K562 (cell line): ENCODE data around the gene MACROD2. TPM values are rescaled to one million over a fixed set of nuclear protein-coding genes. Genes with fewer than 3 reads are reported as not detected.
A peak's percentile ranks its signal among the peaks of the same experiment; 100 is the strongest.
"Not testable (repeated sequence)": the region's sequence is repeated elsewhere in the genome, so short reads cannot be mapped to it uniquely, and the experiment has no call there.

Source experiments
- ATAC-seq: fragments of 200-7000 bp; cut with Tn5 transposase; 3 replicates; pipeline ENCODE4 v1.9.1; 2020; ENCODE audit warnings: moderate library complexity
- BruUV-seq: library from RNA; stranded (reverse); fragments of 400-500 nt; replicated peaks from 2 replicates; lab custom pipeline; 2021; lab: Mats Ljungman, UMichigan
- CTCF ChIA-PET: fragments of 300-600 bp; formaldehyde crosslinking; extraction: SDS; loops from one replicate; lab custom pipeline; 2021; ENCODE audit warnings: low intra/inter-chr PET ratio; lab: Yijun Ruan, JAX
- POLR2A ChIA-PET: fragments of 300-600, 350-650 bp; sonication (Branson Sonifier 250); formaldehyde crosslinking; extraction: SDS; loops from one replicate; lab custom pipeline; 2021; ENCODE audit warnings: antibody characterized with exemption, inconsistent platforms; lab: Yijun Ruan, JAX
- DNase-seq, 4 experiments: peaks; one replicate each; pipeline versions ENCODE4 v3.0.0 to v3.0.0-alpha.2; 2011 to 2018; ENCODE audit warnings: low spot score in 3 of 4, mixed read lengths in 3 of 4; ENCODE audit errors: extremely low read depth in 1 of 4
- FAIRE-seq: peaks from 2 replicates; lab custom pipeline; 2011; peaks lifted over from hg19 to GRCh38; lab: Jason Lieb, UNC
- H2AFZ ChIP-seq: 2 replicates; pipeline ENCODE4 v1.6.0; 2011; ENCODE audit warnings: low read depth, low read length, control low read depth, inconsistent platforms
- H3K27ac ChIP-seq: fragments of 200-600 bp; 3 replicates; pipeline ENCODE4 v1.8.0; 2011; ENCODE audit warnings: low read depth, mild to moderate bottlenecking, control low read depth, inconsistent platforms, low read length, moderate library complexity, mixed read lengths; ENCODE audit errors: extremely low read depth
- H3K27me3 ChIP-seq, 2 experiments: fragments of 300-600 bp in 1 of 2; 2 replicates in 1 of 2; 3 replicates in 1 of 2; pipeline versions ENCODE4 v1.6.0 to v1.8.0; 2011; ENCODE audit warnings: inconsistent platforms in 2 of 2, low read length in 2 of 2, mild to moderate bottlenecking in 1 of 2, mixed read lengths in 1 of 2, moderate library complexity in 1 of 2; ENCODE audit not compliant: control insufficient read depth in 2 of 2, insufficient read depth in 2 of 2
- H3K36me3 ChIP-seq: fragments of 300-600 bp; 3 replicates; pipeline ENCODE4 v1.8.0; 2011; ENCODE audit warnings: mild to moderate bottlenecking, low read length, inconsistent platforms; ENCODE audit not compliant: control insufficient read depth, insufficient read depth
- H3K4me1 ChIP-seq, 2 experiments: fragments of 200-600 bp in 1 of 2; replicated peaks in 1 of 2; 2 replicates in 1 of 2; 3 replicates in 1 of 2; pipeline versions ENCODE4 v1.5.1 to v1.8.0; 2011; ENCODE audit warnings: inconsistent platforms in 2 of 2, low read length in 2 of 2, mild to moderate bottlenecking in 1 of 2, mixed read lengths in 1 of 2, moderate library complexity in 1 of 2; ENCODE audit not compliant: control insufficient read depth in 2 of 2, insufficient read depth in 2 of 2
- H3K4me2 ChIP-seq: 2 replicates; pipeline ENCODE4 v1.6.1; 2011; ENCODE audit warnings: low read length, control low read depth, inconsistent platforms, mixed read lengths; ENCODE audit not compliant: insufficient read depth
- H3K4me3 ChIP-seq: fragments of 200-600 bp; sonication (generic), shearing (Covaris generic); 2 replicates; pipeline ENCODE4 v1.5.1; 2016; ENCODE audit warnings: control low read depth, inconsistent platforms
- H3K79me2 ChIP-seq: fragments of 200-600 bp; 3 replicates; pipeline ENCODE4 v1.8.0; 2011; ENCODE audit warnings: low read length, inconsistent platforms; ENCODE audit not compliant: control insufficient read depth, insufficient read depth
- H3K9ac ChIP-seq, 2 experiments: 2 replicates each; pipeline versions ENCODE4 v1.6.0 to v1.6.1; 2011; ENCODE audit warnings: low read depth in 2 of 2, low read length in 2 of 2, control low read depth in 1 of 2, inconsistent platforms in 1 of 2, mild to moderate bottlenecking in 1 of 2, mixed read lengths in 1 of 2; ENCODE audit not compliant: insufficient read depth in 1 of 2
- H3K9me1 ChIP-seq: one replicate; pipeline ENCODE4 v1.6.0; 2011; ENCODE audit warnings: inconsistent platforms, mild to moderate bottlenecking, low read length, moderate library complexity; ENCODE audit not compliant: control insufficient read depth, insufficient read depth
- H3K9me3 ChIP-seq: replicated peaks from 2 replicates; pipeline ENCODE4 v1.5.1; 2011; ENCODE audit warnings: low read depth, low read length, inconsistent platforms; ENCODE audit not compliant: control insufficient read depth, insufficient read depth
- H4K20me1 ChIP-seq: replicated peaks from 2 replicates; pipeline ENCODE4 v1.6.1; 2011; ENCODE audit warnings: low read length, inconsistent platforms, mixed read lengths; ENCODE audit not compliant: control insufficient read depth, insufficient read depth
- KLF13 ChIP-seq: fragments of 450-650 bp; IDR thresholded peaks from 2 replicates; pipeline ENCODE4 v1.6.1; 2016; ENCODE audit warnings: missing genetic modification characterization, low read depth, mild to moderate bottlenecking, missing compliant biosample characterization, moderate library complexity, borderline replicate concordance
- RFX1 ChIP-seq: fragments of 450-650 bp; IDR thresholded peaks from 2 replicates; pipeline ENCODE4 v1.6.1; 2016; ENCODE audit warnings: mild to moderate bottlenecking, moderate library complexity
- SMARCC2 ChIP-seq: fragments of 450-650 bp; IDR thresholded peaks from 2 replicates; pipeline ENCODE4 v1.6.1; 2017; ENCODE audit warnings: antibody characterized with exemption, moderate library complexity, mild to moderate bottlenecking, low read depth
- TAF15 ChIP-seq: fragments of 200-400 bp; formaldehyde crosslinking; IDR thresholded peaks from 2 replicates; pipeline ENCODE4 v1.6.1; 2017; ENCODE audit warnings: mild to moderate bottlenecking, low read depth, low read length, moderate library complexity
- TCF7L2 ChIP-seq: fragments of 150-350 bp; IDR thresholded peaks from 2 replicates; pipeline ENCODE4 v1.6.1; 2016; ENCODE audit warnings: low read depth, mild to moderate bottlenecking, low read length, moderate library complexity
- ZNF212 ChIP-seq: fragments of 450-650 bp; formaldehyde crosslinking; IDR thresholded peaks from 2 replicates; pipeline ENCODE4 v1.4.0; 2020; ENCODE audit warnings: mild to moderate bottlenecking
- ZNF668 ChIP-seq: fragments of 250-450 bp; sonication (Bioruptor Pico); IDR thresholded peaks from 2 replicates; pipeline ENCODE4 v1.8.0; 2022; ENCODE audit warnings: mild to moderate bottlenecking, inconsistent platforms
- WGBS: fragments of 100-300 bp; shearing (Covaris generic); methylation state at CpG from one replicate; pipeline ENCODE4 v1.1.6; 2016; ENCODE audit warnings: low coverage, mixed read lengths; ENCODE audit not compliant: insufficient coverage; ENCODE audit errors: missing lambda C conversion rate; 5-methylcytosine and 5-hydroxymethylcytosine counted together
- in situ Hi-C: fragments of 300-500 bp; cut with MboI; formaldehyde crosslinking; loops from 4 replicates; pipeline ENCODE4 v1.15.0; 2018; ENCODE audit warnings: inconsistent platforms, mixed read lengths
- intact Hi-C: fragments of 100-400 bp; cut with micrococcal nuclease; formaldehyde crosslinking; loops from 2 replicates; pipeline ENCODE4 v1.14.2; 2022
- polyA plus RNA-seq, 8 experiments: library from polyadenylated mRNA; depleted of rRNA in 4 of 8; stranded (reverse) in 5 of 8; unstranded in 3 of 8; fragments of >200 nt; fragmentation: Nextera tagmentation in 2 of 8; fragmentation: Illumina TruSeq in 1 of 8; extraction: Ambion mirVana in 2 of 8; extraction: Trizol in 1 of 8; gene quantifications; 2 replicates each; pipeline versions ENCODE4 v1.2.1 to v1.2.3, GENCODE V29; 2011 to 2014; ENCODE audit warnings: inconsistent platforms in 1 of 8, missing spikeins in 1 of 8
- total RNA-seq, 7 experiments: library from RNA; depleted of rRNA in 6 of 7; stranded (reverse); fragments of >200 nt in 6 of 7; fragmentation: Illumina TruSeq in 2 of 7; extraction: Trizol in 2 of 7; gene quantifications; 2 replicates each; pipeline versions ENCODE4 v1.2.1 to v1.2.3, GENCODE V29; 2011 to 2021; ENCODE audit warnings: low replicate concordance in 1 of 7
- TF ChIP-seq, protein P1 (sequence below): fragments of 450-650 bp; formaldehyde crosslinking; IDR thresholded peaks from 2 replicates; pipeline ENCODE4 v1.4.0; 2020; ENCODE audit warnings: mild to moderate bottlenecking, mixed read lengths
- TF ChIP-seq, protein P2 (sequence below): fragments of 450-650 bp; IDR thresholded peaks from 2 replicates; pipeline ENCODE4 v1.6.1; 2016; ENCODE audit warnings: borderline replicate concordance
- TF ChIP-seq, protein P3 (sequence below), 2 experiments: fragments of 450-650 bp in 1 of 2; sonication (generic) in 1 of 2; formaldehyde crosslinking; conservative IDR thresholded peaks; 2 replicates each; pipeline versions ENCODE4 v1.4.0 to v1.8.1; 2020 to 2022; ENCODE audit warnings: mild to moderate bottlenecking in 1 of 2, missing genetic modification reagents in 1 of 2

The MACROD2 gene
- total and polyA plus RNA-seq, 9 of the 15 experiments (the other 6 are each of a cell fraction or from before 2014, with no cell fraction given), result not detected

DNA sequence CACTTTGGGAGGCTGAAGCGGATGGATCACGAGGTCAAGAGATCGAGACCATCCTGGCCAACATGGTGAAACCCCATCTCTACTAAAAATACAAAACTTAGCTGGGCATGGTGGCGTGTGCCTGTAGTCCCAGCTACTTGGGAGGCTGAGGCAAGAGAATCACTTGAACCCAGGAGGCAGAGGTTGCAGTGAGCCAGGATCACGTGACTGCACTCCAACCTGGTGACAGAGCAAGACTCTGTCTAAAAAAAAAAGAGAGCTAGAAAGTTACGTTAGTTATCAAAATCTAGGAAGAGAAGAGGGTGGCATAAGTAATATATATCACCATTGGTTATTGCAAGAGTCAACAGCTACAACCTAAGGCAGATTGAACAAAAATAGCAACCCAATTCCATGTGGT is 2017.6 kb downstream of the MACROD2 start:
- CTCF ChIA-PET, POLR2A ChIA-PET, H3K4me3 ChIP-seq, H3K36me3 ChIP-seq, H3K27me3 ChIP-seq, intact Hi-C loops, BruUV-seq, in situ Hi-C loops, H3K27ac ChIP-seq, H3K9me3 ChIP-seq, H3K9ac ChIP-seq, H3K79me2 ChIP-seq, H3K9me1 ChIP-seq, H4K20me1 ChIP-seq, H2AFZ ChIP-seq, H3K4me2 ChIP-seq, FAIRE-seq, H3K4me1 ChIP-seq, ATAC-seq, DNase-seq: not testable (repeated sequence)
- WGBS, result 0% methylated on average over 3 of the region's 6 CpGs
- TF ChIP-seq, protein P1, sequence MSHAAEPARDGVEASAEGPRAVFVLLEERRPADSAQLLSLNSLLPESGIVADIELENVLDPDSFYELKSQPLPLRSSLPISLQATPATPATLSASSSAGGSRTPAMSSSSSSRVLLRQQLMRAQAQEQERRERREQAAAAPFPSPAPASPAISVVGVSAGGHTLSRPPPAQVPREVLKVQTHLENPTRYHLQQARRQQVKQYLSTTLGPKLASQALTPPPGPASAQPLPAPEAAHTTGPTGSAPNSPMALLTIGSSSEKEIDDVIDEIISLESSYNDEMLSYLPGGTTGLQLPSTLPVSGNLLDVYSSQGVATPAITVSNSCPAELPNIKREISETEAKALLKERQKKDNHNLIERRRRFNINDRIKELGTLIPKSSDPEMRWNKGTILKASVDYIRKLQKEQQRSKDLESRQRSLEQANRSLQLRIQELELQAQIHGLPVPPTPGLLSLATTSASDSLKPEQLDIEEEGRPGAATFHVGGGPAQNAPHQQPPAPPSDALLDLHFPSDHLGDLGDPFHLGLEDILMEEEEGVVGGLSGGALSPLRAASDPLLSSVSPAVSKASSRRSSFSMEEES (CRISPR knock-in tag), result peak; percentile 73

DNA sequence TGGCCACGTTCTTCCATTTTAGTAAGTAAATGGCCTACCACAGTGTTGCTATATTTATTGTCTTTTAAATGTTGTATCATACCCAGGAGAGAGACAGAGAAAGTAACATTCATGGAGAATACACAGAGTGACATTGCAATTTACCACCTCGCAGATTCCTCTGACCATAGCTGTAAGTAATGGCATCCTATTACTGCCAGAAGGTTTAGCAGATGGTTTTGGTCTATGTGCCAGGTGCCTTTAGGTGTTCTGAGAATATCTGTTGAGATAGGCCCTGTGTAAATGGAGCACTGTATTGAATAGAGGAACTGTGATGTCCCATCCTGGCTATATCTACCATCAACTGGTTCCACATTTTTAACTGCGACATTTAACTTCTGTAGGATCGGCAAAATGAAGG is 2018.3 kb downstream of the MACROD2 start:
- WGBS, result 4% methylated on average over 4 of the region's 4 CpGs
- Histone ChIP-seq H3K4me1 (no peaks in the 10 kb centered on the region), H4K20me1 (no peaks in the 10 kb centered on the region), H3K9me3 (no peaks in the 10 kb centered on the region), H3K4me3 (no peak overlapping the region), H3K9ac (no peak overlapping the region), H3K27ac (no peak overlapping the region), H3K9me1 (no peaks in the 10 kb centered on the region), H3K79me2 (no peaks in the 10 kb centered on the region), H3K36me3 (no peaks in the 10 kb centered on the region), H2AFZ (no peak overlapping the region), H3K27me3 (no peaks in the 10 kb centered on the region), H3K4me2 (no peak overlapping the region)
- intact Hi-C loops (no loop called here), in situ Hi-C loops (no loop called here)
- DNase-seq (no peak), ATAC-seq (no peak), FAIRE-seq (no peak)
- BruUV-seq, result no TSS peak
- ChIA-PET CTCF (no interaction called here), POLR2A (no interaction called here)
- TF ChIP-seq ZNF668 (CRISPR knock-in tag), result no peak
- no peak for TF ChIP-seq KLF13 (tag)
- no peak for TF ChIP-seq SMARCC2
- TF ChIP-seq, protein P2, sequence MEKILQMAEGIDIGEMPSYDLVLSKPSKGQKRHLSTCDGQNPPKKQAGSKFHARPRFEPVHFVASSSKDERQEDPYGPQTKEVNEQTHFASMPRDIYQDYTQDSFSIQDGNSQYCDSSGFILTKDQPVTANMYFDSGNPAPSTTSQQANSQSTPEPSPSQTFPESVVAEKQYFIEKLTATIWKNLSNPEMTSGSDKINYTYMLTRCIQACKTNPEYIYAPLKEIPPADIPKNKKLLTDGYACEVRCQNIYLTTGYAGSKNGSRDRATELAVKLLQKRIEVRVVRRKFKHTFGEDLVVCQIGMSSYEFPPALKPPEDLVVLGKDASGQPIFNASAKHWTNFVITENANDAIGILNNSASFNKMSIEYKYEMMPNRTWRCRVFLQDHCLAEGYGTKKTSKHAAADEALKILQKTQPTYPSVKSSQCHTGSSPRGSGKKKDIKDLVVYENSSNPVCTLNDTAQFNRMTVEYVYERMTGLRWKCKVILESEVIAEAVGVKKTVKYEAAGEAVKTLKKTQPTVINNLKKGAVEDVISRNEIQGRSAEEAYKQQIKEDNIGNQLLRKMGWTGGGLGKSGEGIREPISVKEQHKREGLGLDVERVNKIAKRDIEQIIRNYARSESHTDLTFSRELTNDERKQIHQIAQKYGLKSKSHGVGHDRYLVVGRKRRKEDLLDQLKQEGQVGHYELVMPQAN, result no peak
- no peak for TF ChIP-seq RFX1
- TF ChIP-seq TCF7L2, result no peak
- TF ChIP-seq, protein P3, sequence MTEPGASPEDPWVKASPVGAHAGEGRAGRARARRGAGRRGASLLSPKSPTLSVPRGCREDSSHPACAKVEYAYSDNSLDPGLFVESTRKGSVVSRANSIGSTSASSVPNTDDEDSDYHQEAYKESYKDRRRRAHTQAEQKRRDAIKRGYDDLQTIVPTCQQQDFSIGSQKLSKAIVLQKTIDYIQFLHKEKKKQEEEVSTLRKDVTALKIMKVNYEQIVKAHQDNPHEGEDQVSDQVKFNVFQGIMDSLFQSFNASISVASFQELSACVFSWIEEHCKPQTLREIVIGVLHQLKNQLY (CRISPR knock-in tag; conservative IDR thresholded peaks at IDR 0.05), result no peak
- no peak for TF ChIP-seq TAF15
- TF ChIP-seq ZNF212 (CRISPR knock-in tag), result no peak
